Endothelial cell (in vitro differentiated cells): Measurements from ENCODE around the gene LAYN. TPM values are rescaled to one million over a fixed set of nuclear protein-coding genes. Genes with fewer than 3 reads are reported as not detected.

ENCODE experiments used
- DNase-seq: peaks from one replicate; pipeline ENCODE4 v3.0.0; 2021; ENCODE audit warnings: low spot score
- H3K27ac Mint-ChIP-seq: one replicate; pipeline ENCODE4 v1.8.0; 2021; ENCODE audit warnings: mixed read lengths, inconsistent platforms; ENCODE audit not compliant: unreplicated experiment
- H3K27me3 Mint-ChIP-seq: one replicate; pipeline ENCODE4 v1.8.0; 2021; ENCODE audit warnings: mild to moderate bottlenecking, moderate library complexity, mixed read lengths, inconsistent platforms; ENCODE audit not compliant: unreplicated experiment
- H3K36me3 Mint-ChIP-seq: one replicate; pipeline ENCODE4 v1.8.0; 2021; ENCODE audit warnings: mild to moderate bottlenecking, low read depth, mixed read lengths, inconsistent platforms; ENCODE audit not compliant: unreplicated experiment
- H3K4me1 Mint-ChIP-seq: one replicate; pipeline ENCODE4 v1.8.0; 2021; ENCODE audit warnings: mild to moderate bottlenecking, mixed read lengths, inconsistent platforms; ENCODE audit not compliant: unreplicated experiment
- H3K4me3 Mint-ChIP-seq: one replicate; pipeline ENCODE4 v1.8.0; 2021; ENCODE audit warnings: mild to moderate bottlenecking, mixed read lengths, inconsistent platforms; ENCODE audit not compliant: unreplicated experiment
- H3K9me3 Mint-ChIP-seq: one replicate; pipeline ENCODE4 v1.8.0; 2021; ENCODE audit warnings: mixed read lengths, inconsistent platforms; ENCODE audit not compliant: unreplicated experiment
- total RNA-seq: library from RNA; stranded (reverse); fragmentation: NEBNext Ultra II Directional; extraction: Animal tissue kit (Norgen Biotek cat#: 25700); gene quantifications from one replicate; pipeline ENCODE4 v1.2.1, GENCODE V29; 2021; ENCODE audit not compliant: unreplicated experiment
- TF ChIP-seq, protein P1 (sequence below): fragments of 200-600 bp; sonication (generic); IDR thresholded peaks from one replicate; pipeline ENCODE4 v1.5.0; 2021; ENCODE audit warnings: antibody characterized with exemption; ENCODE audit not compliant: unreplicated experiment

Gene LAYN
- total RNA-seq, 1 donor from 2014 or later: 26.2 TPM

DNA sequence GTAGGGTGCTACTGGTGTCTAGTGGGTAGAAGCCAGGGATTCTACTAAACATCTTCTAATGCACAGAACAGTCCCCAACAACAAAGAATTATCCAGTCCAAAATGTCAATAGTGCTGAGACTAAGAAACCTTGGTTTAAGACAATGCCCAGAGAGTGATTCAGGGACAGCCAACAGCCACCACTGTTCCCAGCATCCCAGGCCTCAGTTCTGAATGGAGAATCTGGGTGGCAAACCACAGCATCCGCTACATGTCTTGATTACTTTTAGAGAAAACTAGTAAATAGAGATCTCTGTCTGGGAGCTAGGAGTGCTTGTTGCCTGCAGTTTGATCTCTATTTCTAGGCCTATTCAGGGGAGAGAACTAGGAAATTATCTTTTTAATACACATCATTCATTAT is 40.8 kb downstream of the LAYN start:
- Mint-ChIP-seq H3K9me3 (no peaks in the 10 kb centered on the region), H3K36me3 (no peaks in the 10 kb centered on the region), H3K27ac (peak overlapping the region; percentile 52), H3K4me1 (peaks cover 32% of the 10 kb centered on the region), H3K4me3 (no peak overlapping the region), H3K27me3 (no peaks in the 10 kb centered on the region)
- TF ChIP-seq, protein P1, sequence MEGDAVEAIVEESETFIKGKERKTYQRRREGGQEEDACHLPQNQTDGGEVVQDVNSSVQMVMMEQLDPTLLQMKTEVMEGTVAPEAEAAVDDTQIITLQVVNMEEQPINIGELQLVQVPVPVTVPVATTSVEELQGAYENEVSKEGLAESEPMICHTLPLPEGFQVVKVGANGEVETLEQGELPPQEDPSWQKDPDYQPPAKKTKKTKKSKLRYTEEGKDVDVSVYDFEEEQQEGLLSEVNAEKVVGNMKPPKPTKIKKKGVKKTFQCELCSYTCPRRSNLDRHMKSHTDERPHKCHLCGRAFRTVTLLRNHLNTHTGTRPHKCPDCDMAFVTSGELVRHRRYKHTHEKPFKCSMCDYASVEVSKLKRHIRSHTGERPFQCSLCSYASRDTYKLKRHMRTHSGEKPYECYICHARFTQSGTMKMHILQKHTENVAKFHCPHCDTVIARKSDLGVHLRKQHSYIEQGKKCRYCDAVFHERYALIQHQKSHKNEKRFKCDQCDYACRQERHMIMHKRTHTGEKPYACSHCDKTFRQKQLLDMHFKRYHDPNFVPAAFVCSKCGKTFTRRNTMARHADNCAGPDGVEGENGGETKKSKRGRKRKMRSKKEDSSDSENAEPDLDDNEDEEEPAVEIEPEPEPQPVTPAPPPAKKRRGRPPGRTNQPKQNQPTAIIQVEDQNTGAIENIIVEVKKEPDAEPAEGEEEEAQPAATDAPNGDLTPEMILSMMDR: no peak
- DNase-seq: no peak

DNA sequence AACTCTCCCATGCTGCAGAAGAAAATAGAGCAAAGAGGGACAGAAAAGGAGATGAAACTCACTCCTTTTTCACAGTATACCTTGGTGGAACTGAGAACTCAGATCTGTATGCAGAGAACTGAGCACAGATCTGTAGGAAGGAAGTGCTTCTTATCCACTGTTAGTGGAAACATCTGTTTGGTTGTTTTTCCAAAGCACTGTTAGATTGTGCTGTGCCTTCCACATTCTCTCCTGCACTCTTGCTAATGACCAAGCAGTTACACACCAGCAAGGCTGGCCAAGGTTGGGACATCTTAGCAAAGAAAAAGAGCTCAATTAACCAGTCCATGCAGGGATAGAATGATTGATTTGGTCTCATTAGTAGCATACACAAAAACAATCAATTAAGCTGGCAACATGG is 41.6 kb downstream of the LAYN start:
- no peak for DNase-seq
- no peaks in the 10 kb centered on the region for H3K27me3 Mint-ChIP-seq
- no peaks in the 10 kb centered on the region for H3K36me3 Mint-ChIP-seq
- TF ChIP-seq, protein P1: no peak
- H3K4me1 Mint-ChIP-seq: peaks cover 32% of the 10 kb centered on the region
- H3K9me3 Mint-ChIP-seq: no peaks in the 10 kb centered on the region
- H3K4me3 Mint-ChIP-seq: no peak overlapping the region
- H3K27ac Mint-ChIP-seq: peak overlapping the region; percentile 93

DNA sequence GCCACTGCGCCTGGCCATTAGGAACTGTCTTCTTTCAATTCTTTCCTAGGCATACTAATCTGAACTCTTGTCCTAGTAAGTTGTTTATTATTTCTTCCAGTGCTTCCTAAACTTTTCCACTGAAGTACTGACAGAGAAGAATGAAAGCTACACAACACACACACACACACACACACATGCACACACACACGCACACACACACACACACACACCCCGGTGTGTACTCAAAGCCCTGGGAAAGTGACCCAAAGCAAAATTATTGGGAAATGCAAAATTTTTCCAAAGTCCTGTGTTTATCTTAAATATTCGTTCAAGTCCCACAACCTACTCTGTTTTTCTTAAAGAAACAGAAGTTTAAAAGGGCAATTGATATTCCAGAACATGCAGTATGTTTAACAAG is 42.4 kb downstream of the LAYN start:
- Mint-ChIP-seq H3K4me3 (no peak overlapping the region), H3K27me3 (no peaks in the 10 kb centered on the region), H3K36me3 (no peaks in the 10 kb centered on the region), H3K27ac (peak overlapping the region; percentile 78), H3K9me3 (no peaks in the 10 kb centered on the region), H3K4me1 (peaks cover 32% of the 10 kb centered on the region)
- TF ChIP-seq, protein P1: no peak
- DNase-seq: no peak

DNA sequence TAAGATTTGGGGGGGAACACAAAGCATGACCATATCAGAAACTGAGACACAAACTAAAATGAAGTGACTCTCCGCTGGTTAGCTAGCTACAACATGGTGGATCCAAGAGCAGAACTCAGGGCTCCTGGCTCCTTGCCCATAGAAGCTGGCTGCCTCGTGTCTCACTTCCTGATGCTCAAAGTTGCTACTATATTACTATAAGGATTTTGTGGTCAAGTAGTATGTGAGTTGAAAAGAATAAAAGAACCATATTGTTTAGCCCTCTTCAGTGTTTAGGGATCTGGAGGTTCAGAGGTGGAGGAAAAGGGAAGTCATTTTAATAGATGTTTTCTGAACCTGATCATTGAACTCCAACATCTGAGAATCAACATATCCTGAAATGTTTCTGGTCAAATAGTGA is 44.9 kb downstream of the LAYN start:
- H3K27ac Mint-ChIP-seq: no peak overlapping the region
- no peaks in the 10 kb centered on the region for H3K36me3 Mint-ChIP-seq
- H3K27me3 Mint-ChIP-seq: no peaks in the 10 kb centered on the region
- DNase-seq: no peak
- H3K4me1 Mint-ChIP-seq: peaks cover 32% of the 10 kb centered on the region
- no peaks in the 10 kb centered on the region for H3K9me3 Mint-ChIP-seq
- TF ChIP-seq, protein P1: no peak
- no peak overlapping the region for H3K4me3 Mint-ChIP-seq

DNA sequence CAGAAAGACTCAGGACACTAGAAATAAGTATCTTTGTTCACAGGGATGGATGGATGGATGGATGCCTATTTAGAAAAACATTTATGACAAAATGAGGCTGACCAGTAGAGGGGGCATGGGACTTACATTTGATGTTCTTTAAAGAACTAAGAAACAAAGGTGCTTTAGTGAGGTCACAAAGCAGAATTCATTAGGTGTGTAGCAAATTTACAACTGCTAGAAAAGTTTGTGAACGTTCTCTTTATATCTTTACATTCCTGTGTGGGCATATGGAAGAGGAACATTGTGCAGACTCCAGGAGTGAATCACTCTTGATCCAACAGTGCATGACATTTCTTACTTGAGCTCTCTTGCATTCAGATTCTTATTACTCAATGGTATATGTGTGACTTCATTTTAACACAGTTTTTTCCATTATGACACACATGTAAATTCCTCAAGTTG is 45.9 kb downstream of the LAYN start:
- Mint-ChIP-seq H3K4me3 (no peak overlapping the region), H3K36me3 (no peaks in the 10 kb centered on the region), H3K9me3 (no peaks in the 10 kb centered on the region), H3K4me1 (peaks cover 24% of the 10 kb centered on the region), H3K27ac (no peak overlapping the region), H3K27me3 (no peaks in the 10 kb centered on the region)
- TF ChIP-seq, protein P1: peak; percentile 62
- DNase-seq: peak; percentile 37
